Measurements from ENCODE around the gene SIRT3.

The SIRT3 gene

DNA sequence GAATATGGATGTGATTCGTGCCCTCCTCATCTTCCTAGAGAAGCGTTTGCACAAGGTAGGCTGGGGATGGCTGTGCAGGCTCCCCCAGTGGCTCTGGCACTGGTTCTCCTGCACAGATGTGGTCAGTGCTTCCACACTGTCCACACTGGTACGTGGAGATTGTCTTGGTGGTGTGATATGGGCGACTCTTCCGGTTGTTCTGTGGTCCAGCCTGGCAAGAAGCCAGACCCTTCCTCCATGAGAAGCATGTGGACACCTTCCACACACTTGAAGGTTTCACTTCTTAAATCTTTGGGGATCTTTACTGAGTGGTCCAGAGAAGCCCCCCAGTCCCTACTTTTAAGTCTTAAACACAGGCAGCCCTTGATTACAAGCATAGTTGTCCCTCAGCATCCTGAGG is 24.8 kb downstream of the SIRT3 start:
- peaks cover 29% of the 10 kb centered on the region for H3K79me2 ChIP-seq (ENCODE audit: insufficient read depth, low read depth)

DNA sequence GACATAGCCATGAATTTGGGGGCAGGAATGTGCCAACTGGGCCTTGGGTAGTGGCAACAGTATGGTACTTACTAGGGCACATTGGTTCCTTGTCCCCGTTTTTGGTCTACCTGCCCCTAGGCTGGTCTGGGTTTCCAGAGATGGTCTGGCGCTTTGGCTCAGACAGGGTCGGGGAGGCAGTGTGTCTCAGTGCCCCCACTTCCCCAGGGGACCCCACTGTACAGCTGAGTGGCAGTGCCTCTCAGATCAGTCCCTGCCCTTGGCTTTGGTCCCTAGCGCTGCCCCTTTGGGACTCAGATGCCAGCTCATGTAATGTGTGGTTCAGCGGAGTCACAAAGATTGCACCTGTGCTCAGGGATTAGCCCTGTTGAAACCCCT is 25.4 kb downstream of the SIRT3 start:
- no peaks in the 10 kb centered on the region for H3K27me3 ChIP-seq (ENCODE audit: insufficient read depth, low read depth)
- H3K27ac ChIP-seq: no peak overlapping the region
- H3K36me3 ChIP-seq (ENCODE audit: insufficient read depth): no peaks in the 10 kb centered on the region
- TF ChIP-seq, protein P1, sequence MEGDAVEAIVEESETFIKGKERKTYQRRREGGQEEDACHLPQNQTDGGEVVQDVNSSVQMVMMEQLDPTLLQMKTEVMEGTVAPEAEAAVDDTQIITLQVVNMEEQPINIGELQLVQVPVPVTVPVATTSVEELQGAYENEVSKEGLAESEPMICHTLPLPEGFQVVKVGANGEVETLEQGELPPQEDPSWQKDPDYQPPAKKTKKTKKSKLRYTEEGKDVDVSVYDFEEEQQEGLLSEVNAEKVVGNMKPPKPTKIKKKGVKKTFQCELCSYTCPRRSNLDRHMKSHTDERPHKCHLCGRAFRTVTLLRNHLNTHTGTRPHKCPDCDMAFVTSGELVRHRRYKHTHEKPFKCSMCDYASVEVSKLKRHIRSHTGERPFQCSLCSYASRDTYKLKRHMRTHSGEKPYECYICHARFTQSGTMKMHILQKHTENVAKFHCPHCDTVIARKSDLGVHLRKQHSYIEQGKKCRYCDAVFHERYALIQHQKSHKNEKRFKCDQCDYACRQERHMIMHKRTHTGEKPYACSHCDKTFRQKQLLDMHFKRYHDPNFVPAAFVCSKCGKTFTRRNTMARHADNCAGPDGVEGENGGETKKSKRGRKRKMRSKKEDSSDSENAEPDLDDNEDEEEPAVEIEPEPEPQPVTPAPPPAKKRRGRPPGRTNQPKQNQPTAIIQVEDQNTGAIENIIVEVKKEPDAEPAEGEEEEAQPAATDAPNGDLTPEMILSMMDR (conservative IDR thresholded peaks at IDR 0.05; ENCODE audit: low read depth, low read length): no peak
- peaks cover 34% of the 10 kb centered on the region for H3K79me2 ChIP-seq (ENCODE audit: insufficient read depth, low read depth)
- no peak overlapping the region for H2AFZ ChIP-seq (ENCODE audit: low read depth)
- no peak overlapping the region for H3K4me2 ChIP-seq
- no peak overlapping the region for H3K4me3 ChIP-seq (IDR thresholded peaks at IDR 0.05; ENCODE audit: insufficient read depth, low read depth, low read length)
- no peaks in the 10 kb centered on the region for H4K20me1 ChIP-seq (ENCODE audit: insufficient read depth)
- no peak overlapping the region for H3K9ac ChIP-seq
- peaks cover 18% of the 10 kb centered on the region for H3K4me1 ChIP-seq (ENCODE audit: low read depth, poor library complexity, severe bottlenecking)

More for the DNA sequence above, 24.8 kb downstream of the SIRT3 start:
- TF ChIP-seq, protein P1 (conservative IDR thresholded peaks at IDR 0.05; ENCODE audit: low read depth, low read length): no peak
- Histone ChIP-seq H3K27me3 (ENCODE audit: insufficient read depth, low read depth) (no peaks in the 10 kb centered on the region), H3K4me3 (IDR thresholded peaks at IDR 0.05; ENCODE audit: insufficient read depth, low read depth, low read length) (no peak overlapping the region), H3K36me3 (ENCODE audit: insufficient read depth) (no peaks in the 10 kb centered on the region), H2AFZ (ENCODE audit: low read depth) (no peak overlapping the region), H4K20me1 (ENCODE audit: insufficient read depth) (no peaks in the 10 kb centered on the region), H3K4me2 (no peak overlapping the region), H3K27ac (no peak overlapping the region), H3K9ac (no peak overlapping the region), H3K4me1 (ENCODE audit: low read depth, poor library complexity, severe bottlenecking) (peaks cover 13% of the 10 kb centered on the region)

DNA sequence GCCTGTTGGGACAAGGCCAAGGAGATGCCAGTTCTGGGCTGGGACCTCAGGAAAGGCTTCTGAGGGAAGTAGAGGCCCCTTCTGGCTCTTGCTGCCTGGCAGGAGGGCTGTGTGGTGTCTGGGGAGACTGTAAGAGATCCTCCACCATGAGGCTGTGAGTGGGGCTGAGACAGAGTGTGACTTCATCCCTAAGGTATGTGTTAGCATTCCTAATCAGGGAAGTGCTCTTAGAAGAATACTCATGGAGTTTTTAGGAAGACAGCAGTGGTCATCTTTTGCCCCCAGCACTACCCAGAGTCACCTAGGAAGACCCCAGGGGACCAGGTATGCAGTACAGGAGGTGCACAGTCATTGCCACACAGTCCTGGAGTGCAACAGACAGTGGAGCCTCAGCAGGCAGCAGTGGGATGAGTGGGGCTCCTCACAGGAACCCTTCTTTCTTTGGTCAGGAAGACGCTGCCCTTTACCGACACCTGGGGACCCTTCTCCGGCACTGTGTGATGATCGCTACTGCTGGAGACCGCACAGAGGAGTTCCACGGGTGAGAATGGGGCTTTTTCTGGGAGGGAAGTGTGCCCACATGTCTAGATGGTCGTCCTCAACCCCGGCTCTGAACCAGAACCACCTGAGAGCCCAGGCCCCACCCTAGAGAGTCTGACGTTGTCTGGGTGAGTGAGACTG is 25.9 kb downstream of the SIRT3 start:
- Histone ChIP-seq H3K27ac (no peak overlapping the region), H2AFZ (ENCODE audit: low read depth) (no peak overlapping the region), H3K79me2 (ENCODE audit: insufficient read depth, low read depth) (peaks cover 40% of the 10 kb centered on the region), H4K20me1 (ENCODE audit: insufficient read depth) (no peaks in the 10 kb centered on the region), H3K4me1 (ENCODE audit: low read depth, poor library complexity, severe bottlenecking) (peaks cover 18% of the 10 kb centered on the region), H3K4me3 (IDR thresholded peaks at IDR 0.05; ENCODE audit: insufficient read depth, low read depth, low read length) (no peak overlapping the region), H3K4me2 (peak overlapping the region; percentile 64), H3K36me3 (ENCODE audit: insufficient read depth) (no peaks in the 10 kb centered on the region; the same call in 1 of the 2 replicates), H3K27me3 (ENCODE audit: insufficient read depth, low read depth) (no peaks in the 10 kb centered on the region), H3K9ac (no peak overlapping the region)
- TF ChIP-seq, protein P1 (conservative IDR thresholded peaks at IDR 0.05; ENCODE audit: low read depth, low read length): no peak

DNA sequence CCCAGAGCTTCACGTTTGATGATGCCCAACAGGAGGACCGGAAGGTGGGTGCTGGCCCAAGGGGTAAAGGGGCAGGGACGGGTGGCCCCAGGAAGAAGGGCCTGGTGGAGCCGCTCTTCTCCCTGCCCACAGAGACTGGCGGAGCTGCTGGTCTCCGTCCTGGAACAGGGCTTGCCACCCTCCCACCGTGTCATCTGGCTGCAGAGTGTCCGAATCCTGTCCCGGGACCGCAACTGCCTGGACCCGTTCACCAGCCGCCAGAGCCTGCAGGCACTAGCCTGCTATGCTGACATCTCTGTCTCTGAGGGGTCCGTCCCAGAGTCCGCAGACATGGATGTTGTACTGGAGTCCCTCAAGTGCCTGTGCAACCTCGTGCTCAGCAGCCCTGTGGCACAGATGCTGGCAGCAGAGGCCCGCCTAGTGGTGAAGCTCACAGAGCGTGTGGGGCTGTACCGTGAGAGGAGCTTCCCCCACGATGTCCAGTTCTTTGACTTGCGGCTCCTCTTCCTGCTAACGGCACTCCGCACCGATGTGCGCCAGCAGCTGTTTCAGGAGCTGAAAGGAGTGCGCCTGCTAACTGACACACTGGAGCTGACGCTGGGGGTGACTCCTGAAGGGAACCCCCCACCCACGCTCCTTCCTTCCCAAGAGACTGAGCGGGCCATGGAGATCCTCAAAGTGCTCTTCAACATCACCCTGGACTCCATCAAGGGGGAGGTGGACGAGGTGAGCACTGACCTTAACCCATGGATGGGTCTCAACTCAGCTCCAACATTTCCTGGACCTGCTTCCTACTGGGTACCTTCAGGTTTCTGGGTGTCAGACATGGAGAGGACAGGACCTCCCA is 26.6 kb downstream of the SIRT3 start:
- Histone ChIP-seq H2AFZ (ENCODE audit: low read depth) (no peak overlapping the region), H3K4me2 (peak overlapping the region; percentile 64), H3K4me3 (IDR thresholded peaks at IDR 0.05; ENCODE audit: insufficient read depth, low read depth, low read length) (no peak overlapping the region), H3K9ac (no peak overlapping the region; the same call in 1 of the 2 replicates), H3K4me1 (ENCODE audit: low read depth, poor library complexity, severe bottlenecking) (peaks cover 18% of the 10 kb centered on the region), H3K36me3 (ENCODE audit: insufficient read depth) (no peaks in the 10 kb centered on the region; the same call in 1 of the 2 replicates), H4K20me1 (ENCODE audit: insufficient read depth) (no peaks in the 10 kb centered on the region), H3K27me3 (ENCODE audit: insufficient read depth, low read depth) (no peaks in the 10 kb centered on the region), H3K79me2 (ENCODE audit: insufficient read depth, low read depth) (peaks cover 40% of the 10 kb centered on the region), H3K27ac (no peak overlapping the region)
- TF ChIP-seq, protein P1 (conservative IDR thresholded peaks at IDR 0.05; ENCODE audit: low read depth, low read length): no peak
